ENCODE results near the gene GLG1.
"Not testable (repeated sequence)": the region's sequence is repeated elsewhere in the genome, so short reads cannot be mapped to it uniquely, and the experiment has no call there.

GRCh38 chr16:74538801-74539200 is 68.1 kb downstream of the GLG1 start:
- TF ChIP-seq, protein P1, sequence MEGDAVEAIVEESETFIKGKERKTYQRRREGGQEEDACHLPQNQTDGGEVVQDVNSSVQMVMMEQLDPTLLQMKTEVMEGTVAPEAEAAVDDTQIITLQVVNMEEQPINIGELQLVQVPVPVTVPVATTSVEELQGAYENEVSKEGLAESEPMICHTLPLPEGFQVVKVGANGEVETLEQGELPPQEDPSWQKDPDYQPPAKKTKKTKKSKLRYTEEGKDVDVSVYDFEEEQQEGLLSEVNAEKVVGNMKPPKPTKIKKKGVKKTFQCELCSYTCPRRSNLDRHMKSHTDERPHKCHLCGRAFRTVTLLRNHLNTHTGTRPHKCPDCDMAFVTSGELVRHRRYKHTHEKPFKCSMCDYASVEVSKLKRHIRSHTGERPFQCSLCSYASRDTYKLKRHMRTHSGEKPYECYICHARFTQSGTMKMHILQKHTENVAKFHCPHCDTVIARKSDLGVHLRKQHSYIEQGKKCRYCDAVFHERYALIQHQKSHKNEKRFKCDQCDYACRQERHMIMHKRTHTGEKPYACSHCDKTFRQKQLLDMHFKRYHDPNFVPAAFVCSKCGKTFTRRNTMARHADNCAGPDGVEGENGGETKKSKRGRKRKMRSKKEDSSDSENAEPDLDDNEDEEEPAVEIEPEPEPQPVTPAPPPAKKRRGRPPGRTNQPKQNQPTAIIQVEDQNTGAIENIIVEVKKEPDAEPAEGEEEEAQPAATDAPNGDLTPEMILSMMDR (IDR thresholded peaks at IDR 0.05), result not testable (repeated sequence)
- not testable (repeated sequence) for TF ChIP-seq POLR2A (IDR thresholded peaks at IDR 0.05)
